ENCODE results near the gene BAAT. TPM values are rescaled to one million over a fixed set of nuclear protein-coding genes. Genes with fewer than 3 reads are reported as not detected.

The BAAT gene
- total RNA-seq, 1 donor from 2014 or later, result not detected

DNA sequence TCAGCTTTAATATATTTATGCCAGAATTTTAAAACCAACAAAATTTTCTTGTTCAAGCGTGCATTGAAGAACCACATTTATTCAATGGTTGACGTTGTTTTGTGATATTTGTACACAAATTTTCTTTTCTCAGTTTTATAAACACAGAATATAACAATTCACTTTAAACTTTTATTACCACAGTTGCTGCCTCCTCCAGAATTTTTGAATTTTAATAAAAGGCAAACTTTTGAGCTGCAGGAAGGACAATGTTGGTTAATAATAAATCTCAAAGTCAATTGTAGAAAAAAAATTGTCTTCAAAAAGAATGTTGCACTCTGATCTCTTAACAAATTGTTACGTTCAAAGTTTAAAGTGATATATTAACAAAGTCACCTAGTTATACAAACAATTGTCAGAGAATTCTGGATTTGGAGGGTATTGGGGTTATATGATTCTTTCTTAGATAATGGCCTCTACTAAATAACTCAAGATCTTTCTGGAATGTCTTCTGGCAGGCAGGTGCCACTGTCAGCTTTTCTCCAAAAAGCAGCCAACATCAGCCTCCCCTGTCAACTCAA, 60.5 kb downstream of the BAAT start:
- intact Hi-C loops (cut with micrococcal nuclease), result no loop called here

DNA sequence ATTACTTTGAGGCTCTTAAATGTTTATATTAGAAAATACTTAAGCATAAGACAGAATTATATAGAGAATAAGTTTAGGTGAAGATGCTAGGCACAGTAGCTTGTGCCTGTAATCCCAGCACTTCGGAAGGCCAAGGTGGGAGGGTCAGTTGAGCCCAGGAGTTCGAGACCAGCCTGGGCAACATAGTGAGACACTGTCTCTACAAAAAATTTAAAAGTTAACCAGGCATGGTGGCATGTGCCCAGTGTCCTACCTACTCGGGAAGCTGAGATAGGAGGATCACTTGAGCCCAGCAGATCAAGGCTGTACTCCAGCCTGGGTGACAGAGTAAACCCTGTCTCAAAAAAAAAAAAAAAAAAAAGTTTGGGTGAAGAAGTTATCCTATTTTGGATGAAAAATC, 61.7 kb downstream of the BAAT start:
- intact Hi-C loops (cut with micrococcal nuclease), result no loop called here

DNA sequence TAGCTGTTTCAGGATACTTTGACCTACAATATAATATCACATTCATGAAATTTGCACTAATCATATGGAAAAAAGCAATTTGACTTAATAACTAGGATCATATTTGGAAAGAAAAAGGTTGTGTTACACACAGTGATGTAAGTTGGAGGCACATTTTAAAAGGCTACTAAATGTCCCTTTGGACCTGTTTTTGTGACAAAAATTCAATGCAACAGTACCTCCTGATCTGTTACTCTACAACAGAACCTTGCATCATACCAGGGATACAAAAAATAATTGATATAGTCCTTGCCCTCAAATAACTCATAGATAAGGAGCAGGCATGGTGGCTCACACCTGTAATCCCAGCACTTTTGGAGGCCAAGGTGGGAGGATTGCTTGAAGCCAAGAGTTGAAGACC, 67.1 kb downstream of the BAAT start:
- intact Hi-C loops (cut with micrococcal nuclease), result no loop called here

DNA sequence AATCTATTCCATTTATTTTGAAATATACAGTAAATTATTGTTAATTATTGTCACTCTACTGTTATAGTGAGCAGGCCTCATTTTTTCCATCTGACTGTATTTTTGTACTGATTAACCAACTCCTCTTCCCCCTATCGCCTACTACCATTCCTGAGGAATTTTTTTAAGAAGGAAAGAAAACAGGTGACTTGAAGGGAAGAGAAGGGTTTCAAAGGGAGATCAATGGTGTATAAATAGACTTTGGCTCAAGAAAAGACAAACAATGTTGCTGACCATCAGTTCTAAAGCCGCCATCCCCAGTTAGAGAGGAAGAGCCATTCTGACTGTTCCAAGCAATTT, 69.7 kb downstream of the BAAT start:
- intact Hi-C loops (cut with micrococcal nuclease), result no loop called here

DNA sequence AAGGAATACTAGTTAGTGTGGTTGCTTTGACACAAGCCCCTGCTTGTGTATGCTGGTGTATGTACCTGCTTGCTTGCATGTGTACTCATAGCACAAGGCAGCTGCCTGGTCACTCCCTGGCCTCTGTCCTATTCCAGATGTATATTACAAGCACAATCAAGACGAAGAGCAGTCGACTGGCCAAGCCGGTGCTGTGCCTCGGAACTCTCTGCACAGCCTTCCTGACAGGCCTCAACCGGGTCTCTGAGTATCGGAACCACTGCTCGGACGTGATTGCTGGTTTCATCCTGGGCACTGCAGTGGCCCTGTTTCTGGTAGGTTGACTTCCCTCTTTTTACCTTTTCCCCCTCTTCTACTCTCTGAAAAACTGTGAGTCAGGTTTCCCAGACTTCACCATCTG, 72.1 kb downstream of the BAAT start:
- intact Hi-C loops (cut with micrococcal nuclease), result no loop called here

DNA sequence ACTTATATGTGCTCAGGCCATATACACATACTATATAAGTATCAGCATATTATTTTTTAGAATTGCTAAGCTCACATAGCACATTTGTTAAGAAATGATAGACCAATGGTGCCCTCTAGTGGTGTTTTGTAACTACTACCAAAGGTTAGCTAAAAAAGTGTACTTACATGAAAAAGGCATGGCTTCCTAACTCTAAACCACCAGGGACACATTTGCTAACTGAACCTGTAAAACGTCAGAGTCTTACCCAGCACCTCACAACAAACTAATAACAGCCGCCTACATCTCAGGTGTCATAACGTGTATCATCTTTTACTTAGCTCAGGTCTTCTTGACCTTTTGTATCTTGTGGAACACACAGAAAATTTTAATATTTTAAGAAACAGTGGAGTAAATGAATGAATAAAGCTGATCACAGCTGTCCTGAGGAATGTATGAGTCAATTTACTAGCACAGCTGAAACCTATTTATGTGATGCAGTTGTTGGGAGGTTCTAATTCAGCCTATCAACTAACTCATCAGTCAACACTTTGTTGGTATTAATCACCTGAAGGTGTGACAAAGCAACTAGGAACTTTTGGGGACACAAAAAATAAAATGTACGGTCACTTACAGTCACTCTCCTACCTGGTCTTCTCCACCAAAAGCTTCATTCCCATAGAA, 72.9 kb downstream of the BAAT start:
- intact Hi-C loops (cut with micrococcal nuclease), result loop anchor here (1.0 kb wide), 2 partner anchors 193 to 598 kb away; no protein-coding TSS in a partner anchor

DNA sequence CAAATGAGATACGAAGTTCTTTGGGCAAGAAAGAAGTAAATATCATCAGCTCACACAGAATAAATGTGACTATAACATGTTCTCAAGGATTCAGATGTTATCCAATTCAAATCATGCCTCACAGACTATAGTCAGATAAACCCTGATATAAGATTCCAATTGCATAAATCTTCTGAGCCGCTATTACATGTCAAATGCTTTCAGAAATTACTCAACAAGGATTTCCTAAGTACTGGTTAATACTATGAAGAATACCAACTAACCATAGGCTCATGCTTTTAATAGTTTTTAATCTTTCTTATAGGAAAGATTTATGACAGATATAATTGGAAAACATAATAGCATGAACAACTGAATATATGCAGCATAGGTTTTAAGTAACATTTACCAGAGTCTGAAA, 73.6 kb downstream of the BAAT start:
- intact Hi-C loops (cut with micrococcal nuclease), result loop anchor here (1.0 kb wide), 2 partner anchors 192 to 597 kb away; no protein-coding TSS in a partner anchor

Other genes starting within 250 kb of the BAAT start
- 9.5 and 11.8 TPM in 2 replicates for gene MRPL50, start 13.6 kb upstream of the BAAT start, total RNA-seq
- gene ZNF189, start 13.8 kb upstream of the BAAT start, total RNA-seq, result 10.0 and 11.6 TPM in 2 replicates
- not detected in 2 replicates for gene ALDOB, start 50.8 kb upstream of the BAAT start, total RNA-seq
- 43.5 and 44.1 TPM in 2 replicates for gene RNF20, start 148.8 kb upstream of the BAAT start, total RNA-seq
- gene PPP3R2, start 210.0 kb upstream of the BAAT start, total RNA-seq, result not detected in 2 replicates

All from T-helper 2 cell treated with Interferon-gamma antibody and Interleukin-4, amounts not matched to agents 100 ng/mL and 5 ng/mL, for 36 hours (primary cell).